Neural cell (in vitro differentiated cells): ENCODE results near the gene MAD1L1. TPM values are rescaled to one million over a fixed set of nuclear protein-coding genes. Genes with fewer than 3 reads are reported as not detected.

Source experiments
- H2AFZ ChIP-seq: fragments of 200-600, 300-800 bp; sonication (generic), shearing (Covaris generic); 2 replicates; pipeline ENCODE4 v1.6.0; 2014; ENCODE audit warnings: low read depth, mild to moderate bottlenecking, antibody characterized with exemption, low read length, moderate library complexity
- H3F3A ChIP-seq: fragments of 200-600 bp; shearing (Covaris generic); 2 replicates; pipeline ENCODE4 v1.6.1; 2016; ENCODE audit warnings: mild to moderate bottlenecking, moderate library complexity, mixed read lengths, antibody characterized with exemption, low read length; ENCODE audit not compliant: insufficient read depth, poor library complexity, severe bottlenecking
- H3K27ac ChIP-seq: fragments of 200-600, 300-800 bp; sonication (generic), shearing (Covaris generic); 2 replicates; pipeline ENCODE4 v1.5.1; 2014; ENCODE audit warnings: mild to moderate bottlenecking, low read length, moderate library complexity
- H3K27me3 ChIP-seq: fragments of 300-800, 200-600 bp; sonication (generic), shearing (Covaris generic); 2 replicates; pipeline ENCODE4 v1.6.0; 2014; ENCODE audit warnings: mild to moderate bottlenecking, low read depth, low read length, moderate library complexity; ENCODE audit not compliant: insufficient read depth
- H3K36me3 ChIP-seq: fragments of 300-800, 200-600 bp; sonication (generic), shearing (Covaris generic); 2 replicates; pipeline ENCODE4 v1.5.1; 2014; ENCODE audit warnings: mild to moderate bottlenecking, antibody characterized with exemption, low read length, moderate library complexity; ENCODE audit not compliant: insufficient read depth
- H3K4me2 ChIP-seq: fragments of 300-800, 200-600 bp; sonication (generic), shearing (Covaris generic); 2 replicates; pipeline ENCODE4 v1.6.0; 2014; ENCODE audit warnings: mild to moderate bottlenecking, low read length
- H3K4me3 ChIP-seq: fragments of 300-800, 200-600 bp; sonication (generic), shearing (Covaris generic); 2 replicates; pipeline ENCODE4 v1.5.1; 2014; ENCODE audit warnings: mild to moderate bottlenecking, low read length, moderate library complexity
- H3K79me2 ChIP-seq: fragments of 200-600 bp; shearing (Covaris generic); replicated peaks from 2 replicates; pipeline ENCODE4 v1.6.0; 2014; ENCODE audit warnings: mild to moderate bottlenecking, low read length, moderate library complexity; ENCODE audit not compliant: insufficient read depth
- H3K9ac ChIP-seq: fragments of 300-800, 200-600 bp; sonication (generic), shearing (Covaris generic); 2 replicates; pipeline ENCODE4 v1.6.1; 2016; ENCODE audit warnings: mild to moderate bottlenecking, low read length, mixed read lengths
- H3K9me2 ChIP-seq: fragments of 200-600 bp; shearing (Covaris generic); 2 replicates; pipeline ENCODE4 v1.6.1; 2016; ENCODE audit warnings: mild to moderate bottlenecking, low read length, mixed read lengths; ENCODE audit not compliant: insufficient read depth
- H3K9me3 ChIP-seq: fragments of 200-600, 300-800 bp; sonication (generic), shearing (Covaris generic); 2 replicates; pipeline ENCODE4 v1.6.1; 2016; ENCODE audit warnings: mild to moderate bottlenecking, mixed run types, low read length, moderate library complexity, mixed read lengths
- H4K20me1 ChIP-seq: fragments of 200-600 bp; shearing (Covaris generic); 2 replicates; pipeline ENCODE4 v1.6.1; 2016; ENCODE audit warnings: mild to moderate bottlenecking, mixed run types; ENCODE audit not compliant: insufficient read depth
- EP300 ChIP-seq: fragments of 450-650 bp; conservative IDR thresholded peaks from 2 replicates; pipeline ENCODE4 v1.6.1; 2014; ENCODE audit warnings: antibody characterized with exemption, mild to moderate bottlenecking, moderate library complexity; ENCODE audit not compliant: poor library complexity, severe bottlenecking
- EZH2 ChIP-seq: fragments of 200-600, 300-800 bp; shearing (Covaris generic), sonication (generic); IDR thresholded peaks from 2 replicates; pipeline ENCODE4 v1.6.1; 2014; ENCODE audit warnings: antibody characterized with exemption, low read length, borderline replicate concordance, mild to moderate bottlenecking; ENCODE audit not compliant: insufficient read depth, poor library complexity, severe bottlenecking
- MXI1 ChIP-seq: fragments of 450-650 bp; conservative IDR thresholded peaks from 2 replicates; pipeline ENCODE4 v1.6.1; 2014; ENCODE audit warnings: antibody characterized with exemption, mild to moderate bottlenecking; ENCODE audit not compliant: poor library complexity, severe bottlenecking
- POLR2AphosphoS5 ChIP-seq: IDR thresholded peaks from 2 replicates; pipeline ENCODE4 v1.6.1; 2012
- RAD21 ChIP-seq: fragments of 450-650 bp; conservative IDR thresholded peaks from 2 replicates; pipeline ENCODE4 v1.6.1; 2014; ENCODE audit warnings: antibody characterized with exemption, mild to moderate bottlenecking, moderate library complexity
- REST ChIP-seq: IDR thresholded peaks from 2 replicates; pipeline ENCODE4 v1.6.1; 2012; ENCODE audit warnings: borderline replicate concordance
- SMC3 ChIP-seq: fragments of 450-650 bp; conservative IDR thresholded peaks from 2 replicates; pipeline ENCODE4 v1.6.1; 2014; ENCODE audit warnings: antibody characterized with exemption, mild to moderate bottlenecking, moderate library complexity; ENCODE audit not compliant: poor library complexity
- TAF1 ChIP-seq: IDR thresholded peaks from 2 replicates; pipeline ENCODE4 v1.6.1; 2012; ENCODE audit warnings: low read depth
- polyA plus RNA-seq: library from polyadenylated mRNA; depleted of rRNA; stranded (reverse); fragments of >200 nt; gene quantifications from 2 replicates; pipeline ENCODE4 v1.2.3, GENCODE V29; 2014
- TF ChIP-seq, protein P1 (sequence below): fragments of 450-650 bp; IDR thresholded peaks from 2 replicates; pipeline ENCODE4 v1.5.1; 2014; ENCODE audit warnings: antibody characterized with exemption, mild to moderate bottlenecking, moderate library complexity; ENCODE audit not compliant: poor library complexity, severe bottlenecking

The MAD1L1 gene
- polyA plus RNA-seq, 1 donor from 2014 or later, result 31.4 TPM

DNA sequence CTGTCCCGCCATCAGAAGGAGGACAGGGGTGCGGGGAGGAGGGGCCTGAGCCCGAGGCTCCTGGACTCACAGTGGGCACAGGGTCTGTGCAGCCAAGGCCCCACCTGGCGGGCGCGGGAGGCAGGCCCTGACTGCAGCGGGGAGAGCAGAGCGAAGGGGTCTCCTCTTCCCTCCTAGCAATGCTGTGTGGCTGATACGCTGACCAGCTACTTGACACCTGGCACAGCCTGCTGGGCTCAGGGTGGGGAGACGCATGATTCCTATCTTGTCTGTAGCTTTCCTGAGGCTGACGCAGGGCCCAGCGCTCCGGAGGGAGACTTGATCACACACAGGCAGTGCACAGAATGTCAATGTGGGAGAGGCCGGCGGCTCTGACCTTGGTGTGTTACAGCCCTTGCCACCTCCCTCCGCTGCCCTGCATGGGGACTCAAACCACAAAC is 387.8 kb downstream of the MAD1L1 start:
- no peaks in the 10 kb centered on the region for H3K36me3 ChIP-seq
- no peak overlapping the region for H2AFZ ChIP-seq
- no peaks in the 10 kb centered on the region for H3F3A ChIP-seq
- no peak overlapping the region for H3K4me3 ChIP-seq
- no peaks in the 10 kb centered on the region for H3K27me3 ChIP-seq
- TF ChIP-seq SMC3, result no peak
- TF ChIP-seq EP300, result no peak
- no peak for TF ChIP-seq TAF1
- TF ChIP-seq, protein P1, sequence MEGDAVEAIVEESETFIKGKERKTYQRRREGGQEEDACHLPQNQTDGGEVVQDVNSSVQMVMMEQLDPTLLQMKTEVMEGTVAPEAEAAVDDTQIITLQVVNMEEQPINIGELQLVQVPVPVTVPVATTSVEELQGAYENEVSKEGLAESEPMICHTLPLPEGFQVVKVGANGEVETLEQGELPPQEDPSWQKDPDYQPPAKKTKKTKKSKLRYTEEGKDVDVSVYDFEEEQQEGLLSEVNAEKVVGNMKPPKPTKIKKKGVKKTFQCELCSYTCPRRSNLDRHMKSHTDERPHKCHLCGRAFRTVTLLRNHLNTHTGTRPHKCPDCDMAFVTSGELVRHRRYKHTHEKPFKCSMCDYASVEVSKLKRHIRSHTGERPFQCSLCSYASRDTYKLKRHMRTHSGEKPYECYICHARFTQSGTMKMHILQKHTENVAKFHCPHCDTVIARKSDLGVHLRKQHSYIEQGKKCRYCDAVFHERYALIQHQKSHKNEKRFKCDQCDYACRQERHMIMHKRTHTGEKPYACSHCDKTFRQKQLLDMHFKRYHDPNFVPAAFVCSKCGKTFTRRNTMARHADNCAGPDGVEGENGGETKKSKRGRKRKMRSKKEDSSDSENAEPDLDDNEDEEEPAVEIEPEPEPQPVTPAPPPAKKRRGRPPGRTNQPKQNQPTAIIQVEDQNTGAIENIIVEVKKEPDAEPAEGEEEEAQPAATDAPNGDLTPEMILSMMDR, result no peak
- TF ChIP-seq EZH2, result no peak
- TF ChIP-seq RAD21, result no peak
- TF ChIP-seq MXI1, result no peak
- TF ChIP-seq POLR2AphosphoS5, result no peak
- TF ChIP-seq REST, result no peak
- H3K9me2 ChIP-seq, result no peaks in the 10 kb centered on the region
- no peak overlapping the region for H3K27ac ChIP-seq
- no peaks in the 10 kb centered on the region for H3K79me2 ChIP-seq
- H4K20me1 ChIP-seq, result no peaks in the 10 kb centered on the region
- no peak overlapping the region for H3K4me2 ChIP-seq
- H3K9ac ChIP-seq, result no peak overlapping the region
- no peaks in the 10 kb centered on the region for H3K9me3 ChIP-seq

- Histone ChIP-seq H3K27ac (no peak overlapping the region), H3F3A (no peaks in the 10 kb centered on the region)
Measured at GRCh38 chr7:1844336-1844950, 388.3 kb downstream of the MAD1L1 start.

More at GRCh38 chr7:1844336-1844950, 388.3 kb downstream of the MAD1L1 start:
- Histone ChIP-seq H4K20me1 (no peaks in the 10 kb centered on the region), H3K79me2 (no peaks in the 10 kb centered on the region), H3K4me3 (no peak overlapping the region), H3K27me3 (no peaks in the 10 kb centered on the region), H3K36me3 (no peaks in the 10 kb centered on the region), H3K4me2 (no peak overlapping the region), H2AFZ (no peak overlapping the region), H3K9me3 (no peaks in the 10 kb centered on the region), H3K9ac (no peak overlapping the region), H3K9me2 (no peaks in the 10 kb centered on the region)
- TF ChIP-seq REST, result no peak
- TF ChIP-seq, protein P1, result no peak
- TF ChIP-seq SMC3, result no peak
- no peak for TF ChIP-seq TAF1
- TF ChIP-seq EP300, result no peak
- TF ChIP-seq MXI1, result no peak
- TF ChIP-seq POLR2AphosphoS5, result no peak
- TF ChIP-seq EZH2, result no peak
- TF ChIP-seq RAD21, result no peak
